ENCODE data around the gene BMP15.

Gene BMP15

GRCh38 chrX:50910685-50911176 lies at the start of gene BMP15:
TSS of gene BMP15 (plus strand) at chrX:50910735. CDS start at chrX:50910784, 49 bp downstream.
- H3K9ac ChIP-seq (ENCODE audit: low read depth, low read length) = no peak within 1 kb of the TSS
- H3K4me1 ChIP-seq (ENCODE audit: insufficient read depth, low read length) = no peaks in the 10 kb centered on the region
- no peaks in the 10 kb centered on the region for H3K27me3 ChIP-seq (ENCODE audit: insufficient read depth, low read length)
- no peaks in the 10 kb centered on the region for H3K9me3 ChIP-seq (ENCODE audit: insufficient read depth, low read depth, low read length)
- no peaks in the 10 kb centered on the region for H3K36me3 ChIP-seq (ENCODE audit: insufficient read depth, low read depth, low read length)
- no peak within 1 kb of the TSS for H3K4me3 ChIP-seq (ENCODE audit: low read length)
- no peak within 1 kb of the TSS for H3K27ac ChIP-seq (ENCODE audit: low read length)

GRCh38 chrX:50863471-50863870 lies 47.1 kb upstream of the BMP15 start:
- no peak overlapping the region for H3K9ac ChIP-seq (ENCODE audit: low read depth, low read length)
- H3K27me3 ChIP-seq (ENCODE audit: insufficient read depth, low read length) = no peaks in the 10 kb centered on the region
- H3K4me1 ChIP-seq (ENCODE audit: insufficient read depth, low read length) = no peaks in the 10 kb centered on the region
- H3K36me3 ChIP-seq (ENCODE audit: insufficient read depth, low read depth, low read length) = no peaks in the 10 kb centered on the region
- no peak overlapping the region for H3K4me3 ChIP-seq (ENCODE audit: low read length)
- H3K27ac ChIP-seq (ENCODE audit: low read length) = no peak overlapping the region
- H3K9me3 ChIP-seq (ENCODE audit: insufficient read depth, low read depth, low read length) = no peaks in the 10 kb centered on the region

- H3K4me3 ChIP-seq (ENCODE audit: low read length) = no peak overlapping the region
- H3K9ac ChIP-seq (ENCODE audit: low read depth, low read length) = no peak overlapping the region
- no peaks in the 10 kb centered on the region for H3K27me3 ChIP-seq (ENCODE audit: insufficient read depth, low read length)
Measured at GRCh38 chrX:50865311-50865710, 45.2 kb upstream of the BMP15 start.

GRCh38 chrX:50871922-50872453 lies 38.5 kb upstream of the BMP15 start:
- H3K9me3 ChIP-seq (ENCODE audit: insufficient read depth, low read depth, low read length) = no peaks in the 10 kb centered on the region
- H3K27me3 ChIP-seq (ENCODE audit: insufficient read depth, low read length) = no peaks in the 10 kb centered on the region
- peaks cover 2% of the 10 kb centered on the region for H3K4me1 ChIP-seq (ENCODE audit: insufficient read depth, low read length)
- H3K4me3 ChIP-seq (ENCODE audit: low read length) = no peak overlapping the region
- no peak overlapping the region for H3K9ac ChIP-seq (ENCODE audit: low read depth, low read length)
- H3K27ac ChIP-seq (ENCODE audit: low read length) = no peak overlapping the region
- H3K36me3 ChIP-seq (ENCODE audit: insufficient read depth, low read depth, low read length) = no peaks in the 10 kb centered on the region

More at GRCh38 chrX:50865311-50865710, 45.2 kb upstream of the BMP15 start:
- Histone ChIP-seq H3K4me1 (ENCODE audit: insufficient read depth, low read length) (no peaks in the 10 kb centered on the region), H3K36me3 (ENCODE audit: insufficient read depth, low read depth, low read length) (no peaks in the 10 kb centered on the region), H3K27ac (ENCODE audit: low read length) (no peak overlapping the region), H3K9me3 (ENCODE audit: insufficient read depth, low read depth, low read length) (no peaks in the 10 kb centered on the region)

- Histone ChIP-seq H3K36me3 (ENCODE audit: insufficient read depth, low read depth, low read length) (no peaks in the 10 kb centered on the region), H3K4me3 (ENCODE audit: low read length) (no peak overlapping the region), H3K9me3 (ENCODE audit: insufficient read depth, low read depth, low read length) (no peaks in the 10 kb centered on the region), H3K9ac (ENCODE audit: low read depth, low read length) (no peak overlapping the region), H3K27ac (ENCODE audit: low read length) (no peak overlapping the region), H3K4me1 (ENCODE audit: insufficient read depth, low read length) (peaks cover 6% of the 10 kb centered on the region), H3K27me3 (ENCODE audit: insufficient read depth, low read length) (no peaks in the 10 kb centered on the region)
Measured at GRCh38 chrX:50874876-50875275, 35.7 kb upstream of the BMP15 start.

GRCh38 chrX:50876551-50876950 lies 34.0 kb upstream of the BMP15 start:
- peaks cover 6% of the 10 kb centered on the region for H3K4me1 ChIP-seq (ENCODE audit: insufficient read depth, low read length)
- H3K9me3 ChIP-seq (ENCODE audit: insufficient read depth, low read depth, low read length) = no peaks in the 10 kb centered on the region
- H3K4me3 ChIP-seq (ENCODE audit: low read length) = no peak overlapping the region
- no peak overlapping the region for H3K9ac ChIP-seq (ENCODE audit: low read depth, low read length)
- H3K36me3 ChIP-seq (ENCODE audit: insufficient read depth, low read depth, low read length) = no peaks in the 10 kb centered on the region
- no peaks in the 10 kb centered on the region for H3K27me3 ChIP-seq (ENCODE audit: insufficient read depth, low read length)
- no peak overlapping the region for H3K27ac ChIP-seq (ENCODE audit: low read length)

GRCh38 chrX:50877310-50877709 lies 33.2 kb upstream of the BMP15 start:
- Histone ChIP-seq H3K4me1 (ENCODE audit: insufficient read depth, low read length) (peaks cover 6% of the 10 kb centered on the region), H3K27me3 (ENCODE audit: insufficient read depth, low read length) (no peaks in the 10 kb centered on the region), H3K9me3 (ENCODE audit: insufficient read depth, low read depth, low read length) (no peaks in the 10 kb centered on the region), H3K9ac (ENCODE audit: low read depth, low read length) (no peak overlapping the region), H3K27ac (ENCODE audit: low read length) (no peak overlapping the region), H3K4me3 (ENCODE audit: low read length) (no peak overlapping the region), H3K36me3 (ENCODE audit: insufficient read depth, low read depth, low read length) (no peaks in the 10 kb centered on the region)

GRCh38 chrX:50881028-50881427 lies 29.5 kb upstream of the BMP15 start:
- Histone ChIP-seq H3K4me1 (ENCODE audit: insufficient read depth, low read length) (peaks cover 6% of the 10 kb centered on the region), H3K27ac (ENCODE audit: low read length) (no peak overlapping the region), H3K9me3 (ENCODE audit: insufficient read depth, low read depth, low read length) (no peaks in the 10 kb centered on the region), H3K4me3 (ENCODE audit: low read length) (no peak overlapping the region), H3K36me3 (ENCODE audit: insufficient read depth, low read depth, low read length) (no peaks in the 10 kb centered on the region), H3K27me3 (ENCODE audit: insufficient read depth, low read length) (no peaks in the 10 kb centered on the region), H3K9ac (ENCODE audit: low read depth, low read length) (no peak overlapping the region)

GRCh38 chrX:50888884-50889283 lies 21.7 kb upstream of the BMP15 start:
- H3K27ac ChIP-seq (ENCODE audit: low read length) = no peak overlapping the region
- no peaks in the 10 kb centered on the region for H3K9me3 ChIP-seq (ENCODE audit: insufficient read depth, low read depth, low read length)
- H3K4me1 ChIP-seq (ENCODE audit: insufficient read depth, low read length) = no peaks in the 10 kb centered on the region
- no peak overlapping the region for H3K4me3 ChIP-seq (ENCODE audit: low read length)
- no peaks in the 10 kb centered on the region for H3K36me3 ChIP-seq (ENCODE audit: insufficient read depth, low read depth, low read length)
- no peak overlapping the region for H3K9ac ChIP-seq (ENCODE audit: low read depth, low read length)
- H3K27me3 ChIP-seq (ENCODE audit: insufficient read depth, low read length) = no peaks in the 10 kb centered on the region

- Histone ChIP-seq H3K27me3 (ENCODE audit: insufficient read depth, low read length) (no peaks in the 10 kb centered on the region), H3K9ac (ENCODE audit: low read depth, low read length) (no peak overlapping the region), H3K9me3 (ENCODE audit: insufficient read depth, low read depth, low read length) (no peaks in the 10 kb centered on the region), H3K36me3 (ENCODE audit: insufficient read depth, low read depth, low read length) (no peaks in the 10 kb centered on the region), H3K4me1 (ENCODE audit: insufficient read depth, low read length) (no peaks in the 10 kb centered on the region), H3K27ac (ENCODE audit: low read length) (no peak overlapping the region), H3K4me3 (ENCODE audit: low read length) (no peak overlapping the region)
Measured at GRCh38 chrX:50889582-50889981, 21.0 kb upstream of the BMP15 start.

- no peak overlapping the region for H3K9ac ChIP-seq (ENCODE audit: low read depth, low read length)
- H3K9me3 ChIP-seq (ENCODE audit: insufficient read depth, low read depth, low read length) = no peaks in the 10 kb centered on the region
Measured at GRCh38 chrX:50893047-50893446, 17.5 kb upstream of the BMP15 start.

GRCh38 chrX:50893466-50893865 lies 17.1 kb upstream of the BMP15 start:
- no peak overlapping the region for H3K27ac ChIP-seq (ENCODE audit: low read length)
- no peak overlapping the region for H3K4me3 ChIP-seq (ENCODE audit: low read length)
- H3K27me3 ChIP-seq (ENCODE audit: insufficient read depth, low read length) = no peaks in the 10 kb centered on the region
- no peaks in the 10 kb centered on the region for H3K4me1 ChIP-seq (ENCODE audit: insufficient read depth, low read length)
- H3K9me3 ChIP-seq (ENCODE audit: insufficient read depth, low read depth, low read length) = no peaks in the 10 kb centered on the region
- H3K9ac ChIP-seq (ENCODE audit: low read depth, low read length) = no peak overlapping the region
- no peaks in the 10 kb centered on the region for H3K36me3 ChIP-seq (ENCODE audit: insufficient read depth, low read depth, low read length)

More at GRCh38 chrX:50893047-50893446, 17.5 kb upstream of the BMP15 start:
- no peaks in the 10 kb centered on the region for H3K27me3 ChIP-seq (ENCODE audit: insufficient read depth, low read length)
- no peak overlapping the region for H3K27ac ChIP-seq (ENCODE audit: low read length)
- no peak overlapping the region for H3K4me3 ChIP-seq (ENCODE audit: low read length)
- H3K4me1 ChIP-seq (ENCODE audit: insufficient read depth, low read length) = no peaks in the 10 kb centered on the region
- no peaks in the 10 kb centered on the region for H3K36me3 ChIP-seq (ENCODE audit: insufficient read depth, low read depth, low read length)
